OCI-LY7 (cell line): Measurements from ENCODE around the gene PRR35.

Source experiments
- CTCF ChIP-seq: fragments of 200-600 bp; sonication (generic); conservative IDR thresholded peaks from 2 replicates; pipeline ENCODE4 v1.5.1; 2014; ENCODE audit warnings: mild to moderate bottlenecking, antibody characterized with exemption, low read length, moderate library complexity, mixed read lengths
- EZH2phosphoT487 ChIP-seq: fragments of 200-600 bp; sonication (generic); IDR thresholded peaks from 2 replicates; pipeline ENCODE4 v1.6.1; 2018; ENCODE audit warnings: low read depth, borderline replicate concordance, mild to moderate bottlenecking, mixed run types, antibody characterized with exemption, low read length, moderate library complexity, mixed read lengths

GRCh38 chr16:593807-594206, 33.6 kb downstream of the PRR35 start:
- TF ChIP-seq CTCF (no peak), EZH2phosphoT487 (no peak)
